Inflammatory macrophage treated with lipopolysaccharide for 4 hours (primary cell): ENCODE measurements around the gene C19orf12.
"Not testable (repeated sequence)": the region's sequence is repeated elsewhere in the genome, so short reads cannot be mapped to it uniquely, and the experiment has no call there.

Experiments
- DNase-seq: peaks from one replicate; pipeline ENCODE4 v3.0.0-alpha.2; 2020

The C19orf12 gene

GRCh38 chr19:29727906-29728305, 12.8 kb upstream of the C19orf12 start:
- no peak for DNase-seq

GRCh38 chr19:29724746-29725145, 9.7 kb upstream of the C19orf12 start:
- no peak for DNase-seq

GRCh38 chr19:29724102-29724641, 9.1 kb upstream of the C19orf12 start:
- no peak for DNase-seq

- no peak for DNase-seq
These were observed 2.0 kb upstream of the C19orf12 start for GRCh38 chr19:29717051-29717450.

- DNase-seq = peak; percentile 35
These were observed 880 bp upstream of the C19orf12 start for GRCh38 chr19:29715701-29716581.

GRCh38 chr19:29714371-29714952, 599 bp downstream of the C19orf12 start:
- DNase-seq = no peak

GRCh38 chr19:29712744-29713516, 2.1 kb downstream of the C19orf12 start:
- no peak for DNase-seq

GRCh38 chr19:29711584-29712132, 3.4 kb downstream of the C19orf12 start:
- DNase-seq = no peak

- not testable (repeated sequence) for DNase-seq
These were observed 5.6 kb downstream of the C19orf12 start for GRCh38 chr19:29709440-29709798.

- no peak for DNase-seq
These were observed 6.3 kb downstream of the C19orf12 start for GRCh38 chr19:29708554-29709439.

- no peak for DNase-seq
These were observed 8.4 kb downstream of the C19orf12 start for GRCh38 chr19:29706635-29707034.

- no peak for DNase-seq
These were observed 9.4 kb downstream of the C19orf12 start for GRCh38 chr19:29705706-29706105.

- peak; percentile 22 for DNase-seq
These were observed 10.2 kb downstream of the C19orf12 start for GRCh38 chr19:29704562-29705558.

- no peak for DNase-seq
These were observed 12.1 kb downstream of the C19orf12 start for GRCh38 chr19:29702963-29703320.

GRCh38 chr19:29702161-29702962, 12.7 kb downstream of the C19orf12 start:
- DNase-seq = no peak

- DNase-seq = no peak
These were observed 14.6 kb downstream of the C19orf12 start for GRCh38 chr19:29700498-29700897.

- no peak for DNase-seq
These were observed 15.2 kb downstream of the C19orf12 start for GRCh38 chr19:29699861-29700260.

- DNase-seq = no peak
These were observed 17.4 kb downstream of the C19orf12 start for GRCh38 chr19:29697523-29698261.

- DNase-seq = no peak
These were observed 18.6 kb downstream of the C19orf12 start for GRCh38 chr19:29696565-29696846.
